ENCODE results near the gene KIF5A. TPM values are rescaled to one million over a fixed set of nuclear protein-coding genes. Genes with fewer than 3 reads are reported as not detected.

The KIF5A gene
- total RNA-seq, 2 donors from 2014 or later, result 2.3 to 4.5 TPM

- no peaks in the 10 kb centered on the region for H3K9me3 Mint-ChIP-seq
- no peak overlapping the region for H3K4me3 ChIP-seq (ENCODE audit: low read length)
These were observed 32.6 kb downstream of the KIF5A start for GRCh38 chr12:57582440-57582839.

DNA sequence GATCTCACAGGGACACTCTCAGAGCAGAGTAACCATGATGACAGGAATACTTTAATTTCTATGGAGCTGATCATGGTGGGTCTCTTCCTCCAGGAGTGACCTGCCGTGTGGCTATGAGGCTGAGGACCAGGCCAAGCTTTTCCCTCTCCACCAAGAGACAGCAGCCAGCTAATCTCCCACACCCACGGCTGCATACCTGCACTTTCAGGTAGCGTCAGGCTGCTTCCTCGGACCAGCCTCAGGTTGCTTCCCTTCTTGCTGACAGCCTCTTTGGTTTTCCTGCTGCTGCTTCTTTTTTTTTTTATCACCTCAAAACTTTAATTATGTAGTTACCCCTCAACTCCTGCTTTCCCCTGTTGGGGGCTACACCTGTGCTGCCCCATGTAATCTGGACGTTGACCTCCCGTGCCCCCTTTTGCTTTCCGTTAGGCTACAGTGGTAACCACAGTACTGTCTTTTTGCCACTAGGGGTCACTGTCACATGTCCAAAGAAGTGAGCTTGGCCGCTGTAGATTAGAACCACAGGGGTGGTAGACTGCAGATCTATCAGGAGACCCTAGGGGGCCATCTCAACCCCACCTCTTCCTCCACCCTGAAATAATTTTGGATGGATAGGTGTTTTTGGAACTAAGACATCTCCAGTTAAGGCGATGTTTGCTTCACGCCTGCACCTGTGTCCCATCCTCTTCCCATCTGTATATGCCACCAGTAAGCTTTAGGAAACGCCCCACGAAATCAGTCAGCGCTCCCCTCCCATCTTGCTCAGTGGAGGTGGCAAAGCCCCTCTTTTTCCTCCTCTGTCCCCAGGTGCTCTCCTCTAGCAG is 33.4 kb downstream of the KIF5A start:
- Mint-ChIP-seq H3K9me3 (no peaks in the 10 kb centered on the region), H3K36me3 (ENCODE audit: low read depth) (peaks cover 16% of the 10 kb centered on the region), H3K4me3 (no peak overlapping the region), H3K27ac (no peak overlapping the region), H3K27me3 (ENCODE audit: insufficient read depth) (peaks cover 4% of the 10 kb centered on the region), H3K4me1 (peaks cover 8% of the 10 kb centered on the region)
- H3K9me3 ChIP-seq (ENCODE audit: control insufficient read depth, low read length), result no peaks in the 10 kb centered on the region
- peaks cover 55% of the 10 kb centered on the region for H3K27me3 ChIP-seq (ENCODE audit: control insufficient read depth, insufficient read depth, low read length, poor library complexity, severe bottlenecking)
- 61 to 80% methylated on average over 11 to 13 of the region's 13 CpGs for WGBS, 2 experiments (ENCODE audit: insufficient coverage in 1 of 2, insufficient read length in 1 of 2)
- TF ChIP-seq, protein P1, sequence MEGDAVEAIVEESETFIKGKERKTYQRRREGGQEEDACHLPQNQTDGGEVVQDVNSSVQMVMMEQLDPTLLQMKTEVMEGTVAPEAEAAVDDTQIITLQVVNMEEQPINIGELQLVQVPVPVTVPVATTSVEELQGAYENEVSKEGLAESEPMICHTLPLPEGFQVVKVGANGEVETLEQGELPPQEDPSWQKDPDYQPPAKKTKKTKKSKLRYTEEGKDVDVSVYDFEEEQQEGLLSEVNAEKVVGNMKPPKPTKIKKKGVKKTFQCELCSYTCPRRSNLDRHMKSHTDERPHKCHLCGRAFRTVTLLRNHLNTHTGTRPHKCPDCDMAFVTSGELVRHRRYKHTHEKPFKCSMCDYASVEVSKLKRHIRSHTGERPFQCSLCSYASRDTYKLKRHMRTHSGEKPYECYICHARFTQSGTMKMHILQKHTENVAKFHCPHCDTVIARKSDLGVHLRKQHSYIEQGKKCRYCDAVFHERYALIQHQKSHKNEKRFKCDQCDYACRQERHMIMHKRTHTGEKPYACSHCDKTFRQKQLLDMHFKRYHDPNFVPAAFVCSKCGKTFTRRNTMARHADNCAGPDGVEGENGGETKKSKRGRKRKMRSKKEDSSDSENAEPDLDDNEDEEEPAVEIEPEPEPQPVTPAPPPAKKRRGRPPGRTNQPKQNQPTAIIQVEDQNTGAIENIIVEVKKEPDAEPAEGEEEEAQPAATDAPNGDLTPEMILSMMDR (conservative IDR thresholded peaks at IDR 0.05), result peak; percentile 98
- no peak overlapping the region for H3K9ac ChIP-seq (ENCODE audit: extremely low read depth, low read length, poor library complexity, severe bottlenecking)
- no peak overlapping the region for H3K27ac ChIP-seq (ENCODE audit: low read depth, low read length)
- peak; percentile 95 for DNase-seq
- H3K4me1 ChIP-seq (ENCODE audit: control insufficient read depth, insufficient read depth, low read length), result no peaks in the 10 kb centered on the region
- H3K4me3 ChIP-seq (ENCODE audit: low read length), result no peak overlapping the region
- H3K36me3 ChIP-seq (ENCODE audit: control insufficient read depth, insufficient read depth, low read length), result no peaks in the 10 kb centered on the region

More at GRCh38 chr12:57582440-57582839, 32.6 kb downstream of the KIF5A start:
- DNase-seq, result no peak
- TF ChIP-seq, protein P1 (conservative IDR thresholded peaks at IDR 0.05), result no peak
- H3K4me1 ChIP-seq (ENCODE audit: control insufficient read depth, insufficient read depth, low read length), result no peaks in the 10 kb centered on the region
- Mint-ChIP-seq H3K27me3 (ENCODE audit: insufficient read depth) (peaks cover 4% of the 10 kb centered on the region), H3K36me3 (ENCODE audit: low read depth) (peaks cover 19% of the 10 kb centered on the region), H3K4me1 (peaks cover 8% of the 10 kb centered on the region), H3K4me3 (no peak overlapping the region), H3K27ac (no peak overlapping the region)
- no peak overlapping the region for H3K9ac ChIP-seq (ENCODE audit: extremely low read depth, low read length, poor library complexity, severe bottlenecking)
- no peaks in the 10 kb centered on the region for H3K36me3 ChIP-seq (ENCODE audit: control insufficient read depth, insufficient read depth, low read length)
- peaks cover 47% of the 10 kb centered on the region for H3K27me3 ChIP-seq (ENCODE audit: control insufficient read depth, insufficient read depth, low read length, poor library complexity, severe bottlenecking)
- no peaks in the 10 kb centered on the region for H3K9me3 ChIP-seq (ENCODE audit: control insufficient read depth, low read length)
- WGBS, 2 experiments (ENCODE audit: insufficient coverage in 1 of 2, insufficient read length in 1 of 2), result 83 to 100% methylated on average over 1 of the region's 1 CpG
- H3K27ac ChIP-seq (ENCODE audit: low read depth, low read length), result no peak overlapping the region

GRCh38 chr12:57584050-57584449 is 34.2 kb downstream of the KIF5A start:
- Mint-ChIP-seq H3K4me1 (peaks cover 8% of the 10 kb centered on the region), H3K27me3 (ENCODE audit: insufficient read depth) (peaks cover 4% of the 10 kb centered on the region), H3K9me3 (no peaks in the 10 kb centered on the region), H3K27ac (no peak overlapping the region), H3K36me3 (ENCODE audit: low read depth) (peaks cover 11% of the 10 kb centered on the region), H3K4me3 (no peak overlapping the region)
- Histone ChIP-seq H3K4me1 (ENCODE audit: control insufficient read depth, insufficient read depth, low read length) (no peaks in the 10 kb centered on the region), H3K9ac (ENCODE audit: extremely low read depth, low read length, poor library complexity, severe bottlenecking) (no peak overlapping the region), H3K9me3 (ENCODE audit: control insufficient read depth, low read length) (no peaks in the 10 kb centered on the region), H3K27me3 (ENCODE audit: control insufficient read depth, insufficient read depth, low read length, poor library complexity, severe bottlenecking) (peaks cover 64% of the 10 kb centered on the region), H3K4me3 (ENCODE audit: low read length) (no peak overlapping the region), H3K36me3 (ENCODE audit: control insufficient read depth, insufficient read depth, low read length) (no peaks in the 10 kb centered on the region), H3K27ac (ENCODE audit: low read depth, low read length) (no peak overlapping the region)
- TF ChIP-seq, protein P1 (conservative IDR thresholded peaks at IDR 0.05), result no peak
- no peak for DNase-seq
- WGBS, 2 experiments (ENCODE audit: insufficient coverage in 1 of 2, insufficient read length in 1 of 2), result 96% methylated on average over 2 of the region's 2 CpGs; no CpG with 5 or more reads in 1 of the 2 experiments

Data from endodermal cell (in vitro differentiated cells).